ENCODE measurements around the gene EIF3I. TPM values are rescaled to one million over a fixed set of nuclear protein-coding genes. Genes with fewer than 3 reads are reported as not detected.

EIF3I gene
- total and polyA plus RNA-seq, 8 donors, result 118 to 182 (median 175) TPM

DNA sequence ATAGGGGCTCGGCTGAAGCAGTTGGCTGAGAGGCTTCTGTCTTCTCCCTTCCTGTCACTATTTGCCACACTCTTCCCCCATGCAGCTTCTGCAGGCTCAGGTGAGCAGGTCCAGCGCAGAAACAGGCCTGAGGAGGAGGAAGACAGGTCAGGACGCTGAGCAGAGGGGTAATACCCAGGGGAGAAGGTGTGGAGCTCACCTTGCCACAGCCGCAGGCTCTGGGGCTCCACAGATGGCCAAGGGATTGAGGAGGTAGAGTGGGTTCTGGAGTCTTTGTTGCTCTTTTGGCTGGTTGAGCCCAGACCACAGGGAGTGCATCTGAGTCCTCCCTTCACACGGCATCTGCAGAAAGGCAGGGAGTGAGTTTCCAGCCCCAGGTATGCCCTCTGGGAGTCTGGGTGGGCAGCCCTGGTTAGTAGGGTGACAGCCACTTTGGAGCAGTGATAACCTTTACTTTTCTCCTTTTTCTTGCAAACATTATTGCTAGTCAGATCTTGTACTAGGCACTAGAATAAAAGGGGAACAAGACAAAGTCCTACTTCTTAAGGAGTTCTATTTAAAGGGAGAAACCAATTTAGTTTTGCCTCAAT is 9.7 kb downstream of the EIF3I start:
- intact Hi-C loops (cut with DNase I), result no loop called here
- ATAC-seq (no peak), DNase-seq (no peak)
- H3K27ac ChIP-seq, result no peak overlapping the region
- peaks cover 0 to 82% of the 10 kb centered on the region in 2 donors for H3K36me3 ChIP-seq
- H3K4me3 ChIP-seq, result no peak overlapping the region
- H3K4me1 ChIP-seq, result no peaks in the 10 kb centered on the region
- TF ChIP-seq CTCF (IDR thresholded peaks at IDR 0.05), result no peak
- no peaks in the 10 kb centered on the region for H3K9me3 ChIP-seq
- H3K27me3 ChIP-seq, result no peaks in the 10 kb centered on the region

GRCh38 chr1:32232558-32233304 is 10.5 kb downstream of the EIF3I start:
- Histone ChIP-seq H3K27ac (no peak overlapping the region), H3K27me3 (no peaks in the 10 kb centered on the region), H3K36me3 (peaks cover 0 to 74% of the 10 kb centered on the region in 2 donors), H3K4me3 (no peak overlapping the region), H3K4me1 (no peaks in the 10 kb centered on the region), H3K9me3 (no peaks in the 10 kb centered on the region)
- intact Hi-C loops (cut with DNase I), result no loop called here
- ATAC-seq, result no peak
- TF ChIP-seq CTCF (IDR thresholded peaks at IDR 0.05), result no peak
- DNase-seq, result peak in 1 of 4 donors; percentile 2

DNA sequence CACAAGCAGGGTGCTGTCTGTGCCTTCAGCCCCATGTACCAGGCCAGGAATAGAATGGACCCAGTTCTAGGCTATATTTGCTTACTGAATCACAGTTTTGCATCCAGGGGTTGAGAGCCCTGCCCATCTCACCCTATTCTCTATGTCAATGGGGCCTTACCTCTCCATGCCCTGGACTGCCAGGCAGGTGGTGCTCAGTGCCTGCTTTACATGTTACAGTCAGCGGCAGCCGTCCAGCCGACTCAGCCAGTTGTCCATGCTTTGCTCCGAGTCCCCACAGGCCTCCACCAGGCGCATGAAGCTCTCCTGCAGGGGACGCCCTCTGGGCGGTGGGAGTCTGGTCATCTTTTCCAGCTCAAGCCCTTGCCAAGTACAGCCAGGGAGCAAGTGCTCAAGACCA is 12.6 kb downstream of the EIF3I start:
- TF ChIP-seq CTCF (IDR thresholded peaks at IDR 0.05), result no peak
- no peak overlapping the region for H3K27ac ChIP-seq
- intact Hi-C loops (cut with DNase I), result no loop called here

DNA sequence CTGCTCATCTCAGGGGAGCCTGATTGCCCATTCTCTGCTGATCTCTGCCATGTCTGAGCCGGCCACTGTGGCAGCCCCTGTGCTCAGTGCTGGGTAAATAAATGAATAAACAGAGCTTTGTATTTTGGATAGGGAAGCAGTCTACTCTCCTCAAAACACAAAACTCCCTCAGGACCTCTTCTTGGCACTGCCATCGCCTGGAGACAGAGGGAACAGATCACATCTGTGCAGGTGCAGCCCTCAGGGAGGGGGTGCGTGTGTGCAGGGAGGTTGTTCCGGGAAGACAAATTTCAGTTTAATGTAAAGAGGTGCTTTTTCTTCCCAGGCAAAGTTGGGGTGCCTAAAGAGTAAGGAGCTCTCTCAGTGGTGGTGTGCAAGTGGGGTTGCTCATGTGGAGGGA is 17.1 kb downstream of the EIF3I start:
- no peak for TF ChIP-seq CTCF (IDR thresholded peaks at IDR 0.05)
- Histone ChIP-seq H3K27ac (no peak overlapping the region), H3K9me3 (no peaks in the 10 kb centered on the region), H3K4me1 (peaks cover 13 to 24% of the 10 kb centered on the region in 2 donors), H3K27me3 (peaks cover 0 to 22% of the 10 kb centered on the region in 2 donors), H3K36me3 (peaks cover 0 to 8% of the 10 kb centered on the region in 2 donors), H3K4me3 (no peak overlapping the region)
- no peak for ATAC-seq
- intact Hi-C loops (cut with DNase I), result no loop called here
- DNase-seq, result no peak

More for the DNA sequence above, 12.6 kb downstream of the EIF3I start:
- no peaks in the 10 kb centered on the region for H3K9me3 ChIP-seq
- peaks cover 0 to 3% of the 10 kb centered on the region in 2 donors for H3K27me3 ChIP-seq
- DNase-seq (no peak), ATAC-seq (no peak)
- H3K4me3 ChIP-seq, result no peak overlapping the region
- H3K36me3 ChIP-seq, result peaks cover 0 to 54% of the 10 kb centered on the region in 2 donors
- H3K4me1 ChIP-seq, result peaks cover 1 to 3% of the 10 kb centered on the region in 2 donors

DNA sequence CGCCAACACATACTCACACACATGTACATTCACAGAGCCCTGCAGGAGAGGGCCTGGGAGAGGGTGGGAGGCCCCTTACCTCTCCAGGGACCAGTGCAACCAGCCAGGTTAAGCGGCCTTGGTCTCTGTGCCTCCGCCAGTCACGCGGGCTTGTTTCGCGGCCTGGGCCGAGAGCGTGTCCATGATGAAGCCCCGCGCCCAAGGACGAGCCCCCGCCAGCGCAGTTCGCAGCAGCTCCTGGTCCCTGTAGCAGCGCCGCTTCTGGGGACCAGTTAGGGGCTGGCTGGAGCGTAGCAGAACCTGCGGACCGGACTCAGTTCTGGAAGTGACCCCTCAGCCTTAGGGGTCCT is 17.6 kb downstream of the EIF3I start:
- H3K9me3 ChIP-seq, result no peaks in the 10 kb centered on the region
- H3K36me3 ChIP-seq, result peaks cover 0 to 4% of the 10 kb centered on the region in 2 donors
- no peak for TF ChIP-seq CTCF (IDR thresholded peaks at IDR 0.05)
- no peak for ATAC-seq
- no peak for DNase-seq
- peak overlapping the region in 1 of 2 donors; percentile 78 for H3K27ac ChIP-seq
- peaks cover 13 to 24% of the 10 kb centered on the region in 2 donors for H3K4me1 ChIP-seq
- intact Hi-C loops (cut with DNase I), result no loop called here
- H3K27me3 ChIP-seq, result peaks cover 0 to 22% of the 10 kb centered on the region in 2 donors
- peak overlapping the region; percentile 59 to 67 for H3K4me3 ChIP-seq

Data from left lung (tissue), 10 donors.